HG02623 (cell line): Measurements from ENCODE around the gene L1TD1.
"Not testable (repeated sequence)": the region's sequence is repeated elsewhere in the genome, so short reads cannot be mapped to it uniquely, and the experiment has no call there.

Source experiments
- ATAC-seq: cut with Tn5 transposase; IDR thresholded peaks from one replicate; pipeline ENCODE4 v1.9.1; 2021; ENCODE audit warnings: moderate library complexity; ENCODE audit not compliant: unreplicated experiment

The L1TD1 gene

DNA sequence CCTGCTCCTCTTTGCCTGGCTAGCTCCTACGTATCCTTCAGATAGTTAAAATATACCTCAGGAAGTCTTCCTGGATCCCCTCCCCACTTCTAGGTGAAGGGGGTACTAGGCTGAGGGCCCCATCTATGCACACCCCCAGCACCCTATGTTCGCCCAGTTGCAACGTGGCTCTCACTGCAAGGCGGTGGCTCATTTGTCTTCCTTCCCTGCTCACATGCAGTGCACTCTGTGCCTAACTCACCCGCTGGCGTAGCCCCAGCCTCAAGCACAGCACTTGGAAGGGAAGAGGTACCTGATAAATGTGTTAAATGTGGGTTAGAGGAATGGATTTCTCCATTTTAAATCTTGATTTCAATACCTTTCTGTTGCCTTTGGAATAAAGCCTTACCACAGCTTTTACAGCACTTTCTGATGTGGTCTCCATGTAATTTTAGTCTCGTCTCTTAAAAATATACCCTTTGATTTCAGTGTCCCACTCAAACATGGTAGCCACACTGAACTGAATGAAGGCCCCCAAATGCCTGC is 39.3 kb downstream of the L1TD1 start:
- ATAC-seq, result no peak

DNA sequence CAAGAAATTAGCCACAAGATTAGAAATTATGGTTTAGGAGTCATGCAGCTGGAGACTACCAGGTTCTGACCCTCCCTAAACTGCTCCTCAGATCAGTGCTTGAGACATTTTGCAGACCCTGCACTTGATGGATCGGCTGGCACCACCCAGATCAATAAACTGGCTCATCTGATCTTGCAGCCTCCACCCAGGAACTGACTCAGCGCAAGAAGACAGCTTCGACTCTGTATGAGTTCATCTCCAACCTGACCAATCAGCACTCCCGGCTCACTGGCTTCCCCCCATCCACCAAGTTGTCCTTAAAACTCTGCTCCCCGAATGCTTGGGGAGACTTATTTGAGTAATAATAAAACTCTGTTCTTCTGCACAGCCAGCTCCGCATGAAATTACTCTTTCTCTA is 40.0 kb downstream of the L1TD1 start:
- ATAC-seq, result no peak

DNA sequence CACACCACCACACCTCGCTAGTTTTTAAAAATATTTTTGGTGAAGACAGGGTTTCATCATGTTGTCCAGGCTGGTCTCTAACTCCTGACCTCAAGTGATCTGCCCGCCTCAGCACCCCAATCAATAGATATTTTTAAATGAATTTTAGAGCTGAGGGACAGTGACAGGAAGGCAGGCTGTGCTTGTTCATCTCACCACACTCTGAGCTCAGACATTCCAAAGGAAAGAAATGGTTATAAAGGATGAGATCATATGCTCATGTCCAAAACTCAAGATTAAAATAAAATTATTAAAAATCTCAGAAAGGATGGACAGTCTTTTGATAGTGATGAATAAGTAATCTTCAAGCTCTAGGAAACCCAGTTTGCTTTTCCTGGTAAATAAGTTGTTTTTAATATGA is 40.9 kb downstream of the L1TD1 start:
- no peak for ATAC-seq

DNA sequence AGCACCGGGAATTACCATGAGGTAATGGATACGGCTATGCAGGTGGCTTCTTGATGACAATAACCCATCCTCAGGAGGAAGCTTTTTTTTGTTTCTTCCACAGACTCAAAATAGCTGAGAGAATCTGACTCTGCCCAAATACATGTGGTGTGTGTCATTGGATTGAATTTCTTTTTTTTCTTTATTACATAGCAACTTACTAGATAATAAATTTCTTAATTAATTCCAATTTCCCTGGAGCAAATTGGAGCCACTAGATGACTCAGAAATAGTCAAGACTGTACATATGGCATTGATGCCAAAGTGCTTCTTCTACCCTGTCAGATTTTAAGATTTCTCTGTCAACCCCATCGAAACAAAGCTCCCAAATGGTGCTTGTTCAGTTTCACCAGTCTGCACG is 42.7 kb downstream of the L1TD1 start:
- no peak for ATAC-seq

DNA sequence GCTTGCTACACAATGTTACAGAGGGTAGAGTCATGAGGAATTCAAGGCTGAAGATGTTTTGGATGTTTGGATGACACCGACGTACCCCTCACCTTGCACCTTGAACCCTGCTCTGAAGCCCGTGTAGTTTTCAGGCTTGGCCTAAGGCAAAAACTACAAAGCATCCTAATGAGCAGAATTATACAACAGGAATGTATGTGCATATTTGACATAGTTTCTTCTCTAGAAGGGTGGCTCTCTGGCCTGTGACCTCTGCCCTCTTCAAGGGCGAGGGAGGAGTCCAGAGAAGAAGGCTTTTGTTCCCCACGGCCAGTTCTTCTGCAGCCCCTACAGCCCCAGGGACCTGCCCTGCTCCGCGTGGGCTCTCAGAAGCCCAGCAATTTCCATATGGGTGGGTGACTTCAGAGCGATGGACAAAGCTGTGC is 43.3 kb downstream of the L1TD1 start:
- ATAC-seq, result no peak

DNA sequence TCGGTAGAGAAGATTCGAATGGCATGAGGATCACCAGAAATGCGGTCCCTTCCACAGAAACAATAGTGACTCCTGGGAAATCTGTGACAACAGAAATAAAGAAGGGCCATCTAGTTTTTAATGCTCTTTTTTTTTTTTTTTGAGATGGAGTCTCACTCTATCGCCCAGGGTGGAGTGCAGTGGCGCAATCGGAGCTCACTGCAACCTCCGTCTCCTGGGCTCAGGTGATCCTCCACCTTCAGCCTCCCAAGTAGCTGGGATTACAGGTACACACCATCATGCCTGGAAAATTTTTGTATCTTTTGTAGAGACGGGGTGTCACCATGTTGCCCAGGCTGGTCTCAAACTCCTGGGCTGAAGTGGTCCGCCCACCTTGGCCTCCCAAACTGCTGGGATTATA is 43.9 kb downstream of the L1TD1 start:
- ATAC-seq, result no peak

DNA sequence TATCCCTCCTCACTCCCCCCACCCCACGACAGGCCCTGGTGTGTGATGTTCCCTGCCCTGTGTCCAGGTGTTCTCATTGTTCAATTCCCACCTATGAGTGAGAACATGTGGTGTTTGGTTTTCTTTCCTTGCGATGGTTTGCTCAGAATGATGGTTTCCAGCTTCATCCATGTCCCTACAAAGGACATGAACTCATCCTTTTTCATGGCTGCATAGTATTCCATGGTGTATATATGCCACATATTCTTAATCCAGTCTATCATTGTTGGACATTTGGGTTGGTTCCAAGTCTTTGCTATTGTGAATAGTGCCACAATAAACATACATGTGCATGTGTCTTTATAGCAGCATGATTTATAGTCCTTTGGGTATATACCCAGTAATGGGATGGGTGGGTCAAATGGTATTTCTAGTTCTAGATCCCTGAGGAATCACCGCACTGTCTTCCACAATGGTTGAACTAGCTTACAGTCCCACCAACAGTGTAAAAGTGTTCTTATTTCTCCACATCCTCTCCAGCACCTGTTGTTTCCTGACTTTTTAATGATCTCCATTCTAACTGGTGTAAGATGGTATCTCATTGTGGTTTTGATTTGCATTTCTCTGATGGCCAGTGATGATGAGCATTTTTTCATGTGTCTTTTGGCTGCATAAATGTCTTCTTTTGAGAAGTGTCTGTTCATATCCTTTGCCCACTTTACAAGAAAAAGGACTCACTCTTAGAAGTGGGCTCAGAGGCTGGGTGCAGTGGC is 45.2 kb downstream of the L1TD1 start:
- ATAC-seq, result not testable (repeated sequence)

DNA sequence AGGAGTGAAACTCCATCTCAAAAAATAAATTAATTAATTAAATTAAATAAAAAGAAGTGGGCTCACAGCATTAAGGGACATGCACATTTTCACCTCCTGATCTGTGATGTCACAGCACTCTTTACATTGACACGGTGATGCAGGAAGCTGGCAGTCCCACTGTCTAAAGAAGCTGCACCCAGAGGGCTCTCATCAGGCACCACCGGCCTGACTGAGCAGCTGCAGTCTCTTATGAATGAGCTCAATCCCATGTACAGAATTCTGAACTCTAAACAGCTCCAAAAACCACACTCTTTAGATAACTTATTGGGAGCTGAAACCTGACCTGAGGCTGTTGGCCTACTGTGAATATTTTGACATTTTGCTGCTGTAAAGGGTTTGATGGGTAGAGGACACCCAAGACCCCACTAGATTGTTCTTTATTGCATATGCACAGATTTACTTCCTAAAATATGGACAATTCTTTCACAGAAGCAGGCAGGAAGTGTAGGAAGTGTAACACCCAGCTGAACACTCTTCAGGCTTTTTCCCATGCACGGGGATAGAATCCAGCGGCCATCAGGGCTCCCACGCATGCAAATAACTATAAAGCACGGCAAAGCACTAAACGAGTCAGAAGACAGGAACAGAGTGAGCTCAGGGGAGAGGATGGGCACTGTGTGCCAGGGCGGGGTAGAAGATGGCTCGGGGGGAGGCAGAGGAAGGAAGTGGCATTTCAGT is 46.2 kb downstream of the L1TD1 start:
- ATAC-seq, result no peak

DNA sequence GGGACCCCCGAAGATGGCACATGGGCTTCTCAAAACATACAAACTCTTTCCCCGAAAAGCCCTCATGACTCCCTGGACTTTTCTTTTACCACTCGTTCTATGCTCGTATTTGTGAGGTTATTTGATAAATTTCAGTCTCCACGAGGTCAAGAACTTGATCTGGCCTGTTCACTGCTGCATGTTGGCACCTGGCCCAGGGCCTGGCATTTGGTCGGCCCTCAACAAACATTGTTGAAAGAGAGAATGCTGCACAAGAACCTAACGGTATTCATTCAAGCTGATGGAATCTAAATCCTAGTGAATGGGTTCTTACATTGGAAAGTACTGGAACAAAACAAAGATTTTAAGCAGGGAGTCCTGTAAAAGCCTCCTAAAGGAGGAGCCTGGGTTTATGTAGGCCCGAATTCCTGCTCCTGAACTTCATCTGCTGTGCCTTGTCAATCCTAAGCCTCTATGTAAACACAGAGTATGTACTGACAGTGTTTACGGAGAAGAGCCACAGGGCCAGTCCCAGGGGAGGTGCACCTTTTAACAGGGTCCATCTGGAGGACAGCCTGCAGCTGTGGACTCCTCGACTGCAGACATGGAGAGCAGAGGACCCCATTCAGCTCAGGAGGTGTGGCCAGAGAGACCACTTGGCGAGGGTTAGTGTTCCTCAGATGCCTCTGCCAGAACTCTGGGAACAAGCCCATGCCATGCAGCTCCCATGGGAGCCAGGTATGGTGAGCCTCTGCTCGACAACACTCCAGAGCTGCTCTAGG is 46.9 kb downstream of the L1TD1 start:
- no peak for ATAC-seq

DNA sequence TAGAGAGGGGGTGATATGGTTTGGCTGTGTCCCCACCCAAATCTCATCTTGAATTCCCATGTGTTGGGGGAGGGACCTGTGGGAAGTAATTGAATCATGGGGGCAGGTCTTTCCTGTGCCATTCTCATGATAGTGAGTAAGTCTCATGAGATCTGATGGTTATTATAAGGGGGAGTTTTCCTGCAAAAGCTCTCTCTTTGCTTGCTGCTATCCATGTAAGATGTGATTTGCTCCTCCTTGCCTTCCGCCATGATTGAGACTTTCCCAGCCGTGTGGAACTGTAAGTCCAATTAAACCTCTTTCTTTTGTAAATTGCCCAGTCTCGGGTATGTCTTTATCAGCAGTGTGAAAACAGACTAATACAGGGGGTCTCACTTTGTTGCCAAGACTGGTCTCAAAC is 49.7 kb downstream of the L1TD1 start:
- ATAC-seq, result not testable (repeated sequence)

DNA sequence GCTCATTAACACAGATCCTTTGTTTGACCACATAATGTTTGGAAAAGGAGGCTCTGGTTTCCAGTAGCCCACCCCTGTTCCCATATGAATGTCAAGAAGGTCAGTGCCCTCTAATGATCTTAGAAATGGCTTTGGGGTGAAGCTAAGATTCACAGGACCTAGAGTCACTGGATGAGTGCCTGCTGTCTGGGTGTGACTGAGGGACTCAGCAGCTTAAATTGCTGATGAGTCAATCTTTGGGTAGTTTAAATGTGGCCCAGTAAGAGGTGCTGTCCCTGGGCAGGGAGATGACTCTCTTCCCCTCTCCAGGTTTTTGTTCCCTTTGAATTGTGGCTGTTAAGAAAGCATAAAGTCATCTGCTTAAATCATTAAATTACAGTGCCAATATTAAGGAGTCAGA is 50.6 kb downstream of the L1TD1 start:
- ATAC-seq, result no peak

DNA sequence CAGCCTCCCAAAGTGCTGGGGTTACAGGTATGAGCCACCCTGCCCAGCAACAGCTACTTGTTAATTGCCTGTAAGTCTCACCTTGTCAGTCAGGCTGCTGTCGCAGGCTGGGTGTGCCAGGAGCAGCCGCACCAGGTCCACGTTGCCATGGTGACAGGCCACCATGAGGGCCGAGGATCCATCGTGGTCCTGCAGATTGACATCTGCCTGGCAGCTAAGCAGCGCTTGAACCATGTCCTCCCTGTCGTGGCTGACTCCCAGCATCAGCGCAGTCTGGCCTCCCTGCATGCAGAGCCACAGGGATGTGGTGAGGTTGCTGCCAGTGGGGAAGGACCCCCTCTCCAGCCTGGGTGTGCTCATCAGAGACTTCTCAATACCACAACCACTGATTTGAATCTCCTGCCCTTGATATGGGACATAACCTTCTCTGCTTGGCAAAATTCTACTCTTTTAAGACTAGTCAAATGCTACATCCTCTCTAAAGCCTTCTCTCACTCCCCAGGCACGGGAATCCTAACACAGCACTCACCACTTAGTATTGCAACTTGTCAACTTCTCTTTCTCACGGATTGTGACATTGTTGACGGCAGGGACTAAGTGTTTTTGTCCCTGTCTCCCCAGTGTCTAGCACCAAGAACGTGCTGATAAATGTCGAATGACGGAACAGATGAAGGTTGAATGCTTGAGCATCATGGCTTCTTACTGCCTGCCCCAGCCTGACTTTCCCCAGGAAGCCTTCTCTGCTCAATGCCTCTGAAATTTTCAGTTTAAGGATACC is 52.9 kb downstream of the L1TD1 start:
- no peak for ATAC-seq

DNA sequence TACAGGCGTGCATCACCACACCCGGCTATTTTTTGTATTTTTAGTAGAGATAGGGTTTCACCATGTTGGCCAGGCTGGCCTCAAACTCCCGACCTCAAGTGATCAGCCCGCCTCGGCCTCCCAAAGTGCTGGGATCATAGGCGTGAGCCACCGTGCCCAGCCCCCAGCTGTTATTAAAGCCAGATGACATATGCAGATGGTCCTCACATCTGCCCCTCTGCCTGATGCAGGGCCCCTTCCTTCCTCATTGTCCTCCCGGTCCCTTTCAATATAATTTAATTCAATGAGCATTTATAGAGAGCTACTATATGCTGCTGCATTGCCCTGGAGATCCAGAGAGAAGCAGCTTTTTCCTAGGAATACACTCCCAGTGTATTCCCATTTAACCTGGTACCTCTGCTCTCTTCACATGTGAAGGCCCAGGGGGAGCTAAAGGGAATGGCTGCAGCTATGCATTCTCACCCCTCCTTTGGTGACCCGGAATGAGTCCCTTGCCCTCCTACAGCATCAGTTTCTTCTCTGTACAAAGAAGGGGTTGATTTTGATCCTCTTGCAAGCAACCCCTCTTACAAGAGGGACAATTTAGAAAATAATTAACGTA is 55.6 kb downstream of the L1TD1 start:
- ATAC-seq, result no peak

DNA sequence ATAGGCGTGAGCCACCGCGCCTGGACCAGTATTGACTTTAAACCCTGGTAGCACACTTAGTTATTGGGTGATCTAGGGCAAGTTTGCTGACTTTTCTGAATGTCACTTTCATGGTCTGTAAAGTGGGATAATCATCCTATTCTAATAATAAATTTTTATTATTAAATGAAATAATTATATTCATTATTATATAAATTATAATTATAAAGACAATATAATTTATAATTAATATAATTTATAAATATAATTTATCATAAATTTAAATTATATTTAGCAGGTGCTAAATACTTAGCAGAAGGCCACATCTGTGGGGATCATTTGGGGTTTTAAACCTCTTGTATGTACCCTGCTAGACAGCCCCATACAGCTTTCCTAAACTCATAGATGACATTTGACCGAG is 64.9 kb downstream of the L1TD1 start:
- ATAC-seq, result no peak

DNA sequence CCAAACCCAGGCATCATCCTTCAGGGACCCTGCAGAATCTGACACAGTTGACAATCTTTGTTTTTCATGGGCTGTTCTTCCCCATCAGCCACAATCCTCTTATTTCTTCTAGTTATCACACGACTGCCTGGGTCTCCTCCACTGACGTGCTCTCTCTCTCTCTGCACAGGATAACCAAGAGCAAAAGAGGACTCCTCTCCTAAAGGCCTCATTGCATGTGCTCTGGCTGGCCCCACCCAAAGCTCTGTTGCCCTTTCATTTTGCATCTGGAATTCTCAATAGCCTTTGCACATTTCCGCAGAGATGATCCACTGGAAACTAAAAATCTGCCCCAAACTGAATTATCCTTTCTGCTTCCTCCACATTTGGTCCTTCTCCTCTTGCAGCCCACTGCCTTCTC is 66.0 kb downstream of the L1TD1 start:
- no peak for ATAC-seq
